ENCODE results near the gene RUBCNL. TPM values are rescaled to one million over a fixed set of nuclear protein-coding genes. Genes with fewer than 3 reads are reported as not detected.
"Not testable (repeated sequence)": the region's sequence is repeated elsewhere in the genome, so short reads cannot be mapped to it uniquely, and the experiment has no call there.

Gene RUBCNL
- polyA plus RNA-seq, 2 of the 4 experiments (the other 2 are of a cell fraction), result not detected

- H3K4me3 ChIP-seq, result no peak overlapping the region
- POLR2A ChIA-PET, result no interaction called here
- H3K9me3 ChIP-seq, result no peaks in the 10 kb centered on the region
- 38% methylated on average over 4 of the region's 4 CpGs for WGBS (ENCODE audit: missing lambda C conversion rate)
- H3K4me2 ChIP-seq, result no peak overlapping the region
- CTCF ChIA-PET, result no interaction called here
- DNase-seq (ENCODE audit: low read depth in 1 of 2, low spot score in 1 of 2), result no peak
- no peak overlapping the region for H3K27ac ChIP-seq
- no peak for ATAC-seq
- FAIRE-seq, result no peak
- TF ChIP-seq EP300 (IDR thresholded peaks at IDR 0.05), result no peak
- no peak for TF ChIP-seq HOXB5 (CRISPR knock-in tag; IDR thresholded peaks at IDR 0.05)
- no peak for TF ChIP-seq ESRRA (IDR thresholded peaks at IDR 0.05; ENCODE audit: borderline replicate concordance, low read length)
- TF ChIP-seq CHD2 (IDR thresholded peaks at IDR 0.05; ENCODE audit: low read length, partially characterized antibody), result no peak
- TF ChIP-seq SREBF2 (IDR thresholded peaks at IDR 0.05), result no peak
- TF ChIP-seq NFE2L2 (conservative IDR thresholded peaks at IDR 0.05; ENCODE audit: low read length), result no peak
- TF ChIP-seq CHD4 (IDR thresholded peaks at IDR 0.05; ENCODE audit: borderline replicate concordance), result no peak
- TF ChIP-seq NR3C1 (IDR thresholded peaks at IDR 0.05), result no peak
- no peaks in the 10 kb centered on the region for H3K4me1 ChIP-seq
Observed at GRCh38 chr13:46377554-46377953, 9.5 kb downstream of the RUBCNL start.

- Histone ChIP-seq H3K27ac (no peak overlapping the region), H3K4me1 (no peaks in the 10 kb centered on the region), H3K9me3 (no peaks in the 10 kb centered on the region), H3K4me3 (no peak overlapping the region), H3K4me2 (no peak overlapping the region)
- ATAC-seq (no peak), FAIRE-seq (no peak), DNase-seq (ENCODE audit: low read depth in 1 of 2, low spot score in 1 of 2) (no peak)
- TF ChIP-seq TFCP2L1 (CRISPR knock-in tag; IDR thresholded peaks at IDR 0.05), result no peak
- TF ChIP-seq ZSCAN20 (CRISPR knock-in tag; IDR thresholded peaks at IDR 0.05), result no peak
- POLR2A ChIA-PET, result no interaction called here
- 59% methylated on average over 2 of the region's 2 CpGs for whole genome bisulfite sequencing (ENCODE audit: missing lambda C conversion rate)
- CTCF ChIA-PET, result no interaction called here
Observed at GRCh38 chr13:46374710-46375109, 12.3 kb downstream of the RUBCNL start.

GRCh38 chr13:46373623-46374022 lies 13.4 kb downstream of the RUBCNL start:
- CTCF ChIA-PET, result no interaction called here
- WGBS (ENCODE audit: missing lambda C conversion rate), result 26% methylated on average over 1 of the region's 1 CpG
- DNase-seq (ENCODE audit: low read depth in 1 of 2, low spot score in 1 of 2) (no peak), FAIRE-seq (no peak), ATAC-seq (no peak)
- no peak overlapping the region for H3K4me2 ChIP-seq
- no peak overlapping the region for H3K4me3 ChIP-seq
- POLR2A ChIA-PET, result no interaction called here
- no peaks in the 10 kb centered on the region for H3K4me1 ChIP-seq
- no peak overlapping the region for H3K27ac ChIP-seq
- TF ChIP-seq MAFK (IDR thresholded peaks at IDR 0.05; ENCODE audit: partially characterized antibody) (no peak), CHD4 (IDR thresholded peaks at IDR 0.05; ENCODE audit: borderline replicate concordance) (no peak), FOXS1 (CRISPR knock-in tag; IDR thresholded peaks at IDR 0.05) (no peak), CHD2 (IDR thresholded peaks at IDR 0.05; ENCODE audit: low read length, partially characterized antibody) (no peak), MYC (IDR thresholded peaks at IDR 0.05; ENCODE audit: borderline replicate concordance, low read length) (no peak), SMC3 (IDR thresholded peaks at IDR 0.05) (no peak), ATOH8 (CRISPR knock-in tag; IDR thresholded peaks at IDR 0.05; ENCODE audit: low read depth) (no peak), SREBF2 (IDR thresholded peaks at IDR 0.05) (no peak), HOXB5 (CRISPR knock-in tag; IDR thresholded peaks at IDR 0.05) (no peak), NPAS2 (CRISPR knock-in tag; IDR thresholded peaks at IDR 0.05; ENCODE audit: borderline replicate concordance) (no peak), FOSB (CRISPR knock-in tag; IDR thresholded peaks at IDR 0.05) (no peak)
- H3K9me3 ChIP-seq, result no peaks in the 10 kb centered on the region

- H3K4me1 ChIP-seq; FAIRE-seq; POLR2A ChIA-PET; H3K4me3 ChIP-seq; H3K9me3 ChIP-seq; CTCF ChIA-PET; ATAC-seq; H3K4me2 ChIP-seq; DNase-seq (ENCODE audit: low read depth in 1 of 2, low spot score in 1 of 2); H3K27ac ChIP-seq: not testable (repeated sequence)
- 91% methylated on average over 8 of the region's 8 CpGs for WGBS (ENCODE audit: missing lambda C conversion rate)
Observed at GRCh38 chr13:46372938-46373337, 14.1 kb downstream of the RUBCNL start.

DNA sequence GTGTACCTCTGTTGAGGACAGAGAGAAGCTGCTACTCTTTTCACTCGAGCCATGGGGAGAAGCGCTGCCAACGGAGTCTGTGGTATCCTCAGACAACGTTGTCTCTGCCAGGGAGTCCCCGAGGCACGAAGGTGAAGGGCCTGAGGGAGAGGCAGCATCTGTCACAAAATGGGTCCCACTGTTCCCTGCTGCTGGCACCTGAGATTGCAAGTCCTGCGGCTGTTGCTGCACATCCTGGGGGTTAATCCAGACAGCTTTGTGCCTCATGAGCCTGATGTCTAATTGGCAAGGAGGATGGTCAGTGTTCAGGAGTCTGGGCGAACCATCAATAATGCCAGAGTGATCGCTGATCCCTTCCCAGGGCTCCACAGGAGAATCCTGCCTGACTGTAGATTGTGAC lies 15.0 kb downstream of the RUBCNL start:
- Histone ChIP-seq H3K4me3 (no peak overlapping the region), H3K9me3 (no peaks in the 10 kb centered on the region), H3K4me2 (no peak overlapping the region), H3K27ac (no peak overlapping the region), H3K4me1 (no peaks in the 10 kb centered on the region)
- WGBS (ENCODE audit: missing lambda C conversion rate), result 39% methylated on average over 6 of the region's 9 CpGs
- ATAC-seq, result no peak
- ChIA-PET CTCF (no interaction called here), POLR2A (no interaction called here)
- no peak for DNase-seq (ENCODE audit: low read depth in 1 of 2, low spot score in 1 of 2)
- FAIRE-seq, result no peak
- TF ChIP-seq HOXB5 (CRISPR knock-in tag; IDR thresholded peaks at IDR 0.05), result no peak
- TF ChIP-seq RCOR1 (IDR thresholded peaks at IDR 0.05; ENCODE audit: low read depth, low read length), result no peak
- no peak for TF ChIP-seq MYC (IDR thresholded peaks at IDR 0.05; ENCODE audit: borderline replicate concordance, low read length)
- TF ChIP-seq, protein P1, sequence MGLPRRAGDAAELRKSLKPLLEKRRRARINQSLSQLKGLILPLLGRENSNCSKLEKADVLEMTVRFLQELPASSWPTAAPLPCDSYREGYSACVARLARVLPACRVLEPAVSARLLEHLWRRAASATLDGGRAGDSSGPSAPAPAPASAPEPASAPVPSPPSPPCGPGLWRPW (IDR thresholded peaks at IDR 0.05), result no peak
- no peak for TF ChIP-seq ZSCAN20 (CRISPR knock-in tag; IDR thresholded peaks at IDR 0.05)
- no peak for TF ChIP-seq TFCP2L1 (CRISPR knock-in tag; IDR thresholded peaks at IDR 0.05)
- no peak for TF ChIP-seq SMC3 (IDR thresholded peaks at IDR 0.05)
- TF ChIP-seq HOXA7 (CRISPR knock-in tag; IDR thresholded peaks at IDR 0.05), result no peak
- TF ChIP-seq PBX3 (IDR thresholded peaks at IDR 0.05), result no peak
- no peak for TF ChIP-seq EHF (CRISPR knock-in tag; IDR thresholded peaks at IDR 0.05)
- TF ChIP-seq POLR2A (IDR thresholded peaks at IDR 0.05; ENCODE audit: low read length), result no peak
- no peak for TF ChIP-seq FOSL2 (IDR thresholded peaks at IDR 0.05)
- TF ChIP-seq FOSL2 (CRISPR knock-in tag; IDR thresholded peaks at IDR 0.05), result no peak
- no peak for TF ChIP-seq CBX2 (IDR thresholded peaks at IDR 0.05; ENCODE audit: borderline replicate concordance, low read depth)
- no peak for TF ChIP-seq CHD4 (IDR thresholded peaks at IDR 0.05; ENCODE audit: borderline replicate concordance)
- no peak for TF ChIP-seq NFE2L2 (conservative IDR thresholded peaks at IDR 0.05; ENCODE audit: low read length)
- TF ChIP-seq PHF8 (IDR thresholded peaks at IDR 0.05; ENCODE audit: borderline replicate concordance, low read depth), result no peak
- no peak for TF ChIP-seq MAX (IDR thresholded peaks at IDR 0.05)
